DND-41 (cell line): Measurements from ENCODE around the gene EDC3.
"Not testable (repeated sequence)": the region's sequence is repeated elsewhere in the genome, so short reads cannot be mapped to it uniquely, and the experiment has no call there.

ENCODE experiments used
- ATAC-seq: fragments of 200-7000 bp; cut with Tn5 transposase; 3 replicates; pipeline ENCODE4 v1.9.1; 2021; ENCODE audit warnings: low read depth; ENCODE audit not compliant: insufficient read depth
- DNase-seq: peaks from one replicate; pipeline ENCODE4 v3.0.0-alpha.2; 2020
- H2AFZ ChIP-seq: 2 replicates; pipeline ENCODE4 v1.6.0; 2012; ENCODE audit warnings: low read depth, low read length
- H3K27ac ChIP-seq: 2 replicates; pipeline ENCODE4 v1.5.1; 2012; ENCODE audit warnings: low read length, inconsistent platforms
- H3K27me3 ChIP-seq: fragments of 200-600 bp; sonication (generic); 2 replicates; pipeline ENCODE4 v1.6.0; 2012; ENCODE audit warnings: low read length, mild to moderate bottlenecking, inconsistent platforms; ENCODE audit not compliant: insufficient read depth, poor library complexity
- H3K36me3 ChIP-seq: 2 replicates; pipeline ENCODE4 v1.5.1; 2012; ENCODE audit warnings: low read length, inconsistent platforms; ENCODE audit not compliant: insufficient read depth
- H3K4me1 ChIP-seq: 2 replicates; pipeline ENCODE4 v1.5.1; 2012; ENCODE audit warnings: mild to moderate bottlenecking, low read length; ENCODE audit not compliant: insufficient read depth
- H3K4me2 ChIP-seq: 2 replicates; pipeline ENCODE4 v1.6.0; 2012; ENCODE audit warnings: mild to moderate bottlenecking, moderate library complexity, low read length, inconsistent platforms; ENCODE audit not compliant: insufficient read depth
- H3K4me3 ChIP-seq, 2 experiments: fragments of 200-600 bp in 1 of 2; shearing (Covaris generic) in 1 of 2; 2 replicates each; pipeline ENCODE4 v1.5.1; 2012 to 2016; ENCODE audit warnings: inconsistent platforms in 2 of 2, low read length in 2 of 2, mild to moderate bottlenecking in 2 of 2, low read depth in 1 of 2, moderate library complexity in 1 of 2
- H3K79me2 ChIP-seq: 2 replicates; pipeline ENCODE4 v1.6.0; 2012; ENCODE audit warnings: low read length, inconsistent platforms; ENCODE audit not compliant: insufficient read depth
- H3K9ac ChIP-seq: 2 replicates; pipeline ENCODE4 v1.6.0; 2012; ENCODE audit warnings: low read depth, mild to moderate bottlenecking, inconsistent platforms, low read length, moderate library complexity
- H3K9me3 ChIP-seq: 2 replicates; pipeline ENCODE4 v1.5.1; 2012; ENCODE audit warnings: low read length, moderate library complexity, mild to moderate bottlenecking, inconsistent platforms; ENCODE audit not compliant: insufficient read depth, severe bottlenecking
- H4K20me1 ChIP-seq: 2 replicates; pipeline ENCODE4 v1.6.0; 2012; ENCODE audit warnings: low read length; ENCODE audit not compliant: insufficient read depth
- EZH2 ChIP-seq: IDR thresholded peaks from 3 replicates; pipeline ENCODE4 v1.6.1; 2012; ENCODE audit warnings: borderline replicate concordance, low read depth, mild to moderate bottlenecking, moderate library complexity, low read length, inconsistent platforms; ENCODE audit not compliant: severe bottlenecking
- TF ChIP-seq, protein P1 (sequence below): IDR thresholded peaks from 2 replicates; pipeline ENCODE4 v1.5.1; 2012; ENCODE audit warnings: borderline replicate concordance, low read length, moderate library complexity, mild to moderate bottlenecking; ENCODE audit not compliant: poor library complexity, severe bottlenecking; ENCODE audit errors: extremely low read depth

Gene EDC3, protein sequence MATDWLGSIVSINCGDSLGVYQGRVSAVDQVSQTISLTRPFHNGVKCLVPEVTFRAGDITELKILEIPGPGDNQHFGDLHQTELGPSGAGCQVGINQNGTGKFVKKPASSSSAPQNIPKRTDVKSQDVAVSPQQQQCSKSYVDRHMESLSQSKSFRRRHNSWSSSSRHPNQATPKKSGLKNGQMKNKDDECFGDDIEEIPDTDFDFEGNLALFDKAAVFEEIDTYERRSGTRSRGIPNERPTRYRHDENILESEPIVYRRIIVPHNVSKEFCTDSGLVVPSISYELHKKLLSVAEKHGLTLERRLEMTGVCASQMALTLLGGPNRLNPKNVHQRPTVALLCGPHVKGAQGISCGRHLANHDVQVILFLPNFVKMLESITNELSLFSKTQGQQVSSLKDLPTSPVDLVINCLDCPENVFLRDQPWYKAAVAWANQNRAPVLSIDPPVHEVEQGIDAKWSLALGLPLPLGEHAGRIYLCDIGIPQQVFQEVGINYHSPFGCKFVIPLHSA

GRCh38 chr15:74695597-74696397 is at the start of gene EDC3:
Gene EDC3, minus strand, starts transcription at chr15:74696024. Its CDS starts 20,900 bp downstream, at chr15:74675124.
- H3K79me2 ChIP-seq: peaks cover 52% of the 10 kb centered on the region
- H2AFZ ChIP-seq: peak within 1 kb of the TSS; percentile 92
- TF ChIP-seq, protein P1, sequence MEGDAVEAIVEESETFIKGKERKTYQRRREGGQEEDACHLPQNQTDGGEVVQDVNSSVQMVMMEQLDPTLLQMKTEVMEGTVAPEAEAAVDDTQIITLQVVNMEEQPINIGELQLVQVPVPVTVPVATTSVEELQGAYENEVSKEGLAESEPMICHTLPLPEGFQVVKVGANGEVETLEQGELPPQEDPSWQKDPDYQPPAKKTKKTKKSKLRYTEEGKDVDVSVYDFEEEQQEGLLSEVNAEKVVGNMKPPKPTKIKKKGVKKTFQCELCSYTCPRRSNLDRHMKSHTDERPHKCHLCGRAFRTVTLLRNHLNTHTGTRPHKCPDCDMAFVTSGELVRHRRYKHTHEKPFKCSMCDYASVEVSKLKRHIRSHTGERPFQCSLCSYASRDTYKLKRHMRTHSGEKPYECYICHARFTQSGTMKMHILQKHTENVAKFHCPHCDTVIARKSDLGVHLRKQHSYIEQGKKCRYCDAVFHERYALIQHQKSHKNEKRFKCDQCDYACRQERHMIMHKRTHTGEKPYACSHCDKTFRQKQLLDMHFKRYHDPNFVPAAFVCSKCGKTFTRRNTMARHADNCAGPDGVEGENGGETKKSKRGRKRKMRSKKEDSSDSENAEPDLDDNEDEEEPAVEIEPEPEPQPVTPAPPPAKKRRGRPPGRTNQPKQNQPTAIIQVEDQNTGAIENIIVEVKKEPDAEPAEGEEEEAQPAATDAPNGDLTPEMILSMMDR: no peak
- no peak for TF ChIP-seq EZH2
- ATAC-seq (peak; percentile 91), DNase-seq (peak; percentile 84)
- H3K27ac ChIP-seq: peak within 1 kb of the TSS; percentile 82
- H3K9me3 ChIP-seq: no peaks in the 10 kb centered on the region
- no peaks in the 10 kb centered on the region for H4K20me1 ChIP-seq
- H3K4me3 ChIP-seq: peak within 1 kb of the TSS; percentile 67 to 81
- peaks cover 36% of the 10 kb centered on the region for H3K4me1 ChIP-seq
- peak within 1 kb of the TSS; percentile 82 for H3K9ac ChIP-seq
- peaks cover under 1% of the 10 kb centered on the region; the same call in 1 of the 2 replicates for H3K36me3 ChIP-seq
- H3K4me2 ChIP-seq: peak within 1 kb of the TSS; percentile 93
- H3K27me3 ChIP-seq: no peaks in the 10 kb centered on the region

DNA sequence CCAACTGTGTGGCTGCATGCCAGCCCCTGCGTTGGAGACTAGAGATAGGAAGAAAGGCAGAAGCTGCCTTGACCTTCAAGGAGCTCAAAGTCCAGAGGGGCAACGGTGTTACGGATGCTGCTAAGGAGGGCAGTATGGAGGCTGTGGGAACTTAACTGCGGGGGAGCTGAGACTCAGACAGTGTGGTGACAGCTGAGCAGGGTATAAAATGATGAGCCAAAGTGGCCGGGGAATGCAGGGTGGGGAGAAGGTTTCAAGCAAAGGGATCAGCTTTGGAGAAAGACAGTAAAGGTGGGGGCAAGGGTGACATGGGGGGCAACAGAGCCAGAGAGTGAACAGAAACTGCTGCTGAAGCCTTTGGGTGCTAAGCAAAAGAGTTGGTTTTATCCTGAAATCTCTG is 46.6 kb upstream of the EDC3 start:
- H3K79me2 ChIP-seq: no peaks in the 10 kb centered on the region
- no peak overlapping the region for H3K27ac ChIP-seq
- H3K9me3 ChIP-seq: no peaks in the 10 kb centered on the region
- DNase-seq (no peak), ATAC-seq (no peak)
- no peaks in the 10 kb centered on the region for H3K36me3 ChIP-seq
- no peak overlapping the region for H3K9ac ChIP-seq
- H3K4me1 ChIP-seq: no peaks in the 10 kb centered on the region
- no peak overlapping the region for H3K4me2 ChIP-seq
- no peaks in the 10 kb centered on the region for H4K20me1 ChIP-seq
- H2AFZ ChIP-seq: no peak overlapping the region
- no peaks in the 10 kb centered on the region for H3K27me3 ChIP-seq
- TF ChIP-seq EZH2: no peak
- TF ChIP-seq, protein P1: no peak
- H3K4me3 ChIP-seq: no peak overlapping the region

- not testable (repeated sequence) for H3K79me2 ChIP-seq, H3K4me3 ChIP-seq, H3K4me1 ChIP-seq, H4K20me1 ChIP-seq, H3K9ac ChIP-seq, H3K4me2 ChIP-seq, H2AFZ ChIP-seq, H3K9me3 ChIP-seq, H3K27ac ChIP-seq, H3K36me3 ChIP-seq, H3K27me3 ChIP-seq, ATAC-seq
- peak; percentile 4 for DNase-seq
Observed at GRCh38 chr15:74738239-74738638, 42.4 kb upstream of the EDC3 start.

GRCh38 chr15:74735305-74735704 is 39.5 kb upstream of the EDC3 start:
- no peaks in the 10 kb centered on the region for H3K4me1 ChIP-seq
- H4K20me1 ChIP-seq: no peaks in the 10 kb centered on the region
- H3K9me3 ChIP-seq: no peaks in the 10 kb centered on the region
- H3K79me2 ChIP-seq: no peaks in the 10 kb centered on the region
- H3K27me3 ChIP-seq: peaks cover 4% of the 10 kb centered on the region
- TF ChIP-seq, protein P1: no peak
- no peak overlapping the region for H3K4me2 ChIP-seq
- no peak for ATAC-seq
- no peaks in the 10 kb centered on the region for H3K36me3 ChIP-seq
- no peak overlapping the region for H2AFZ ChIP-seq
- no peak overlapping the region for H3K9ac ChIP-seq
- no peak overlapping the region for H3K27ac ChIP-seq
- H3K4me3 ChIP-seq: no peak overlapping the region
- no peak for DNase-seq
